K562 (cell line): ENCODE results near the gene KMT5B. TPM values are rescaled to one million over a fixed set of nuclear protein-coding genes. Genes with fewer than 3 reads are reported as not detected.
A peak's percentile ranks its signal among the peaks of the same experiment; 100 is the strongest.

Experiments used
- ATAC-seq: fragments of 200-7000 bp; cut with Tn5 transposase; 3 replicates; pipeline ENCODE4 v1.9.1; 2020; ENCODE audit warnings: moderate library complexity
- BruUV-seq: library from RNA; stranded (reverse); fragments of 400-500 nt; replicated peaks from 2 replicates; lab custom pipeline; 2021; lab: Mats Ljungman, UMichigan
- CTCF ChIA-PET: fragments of 300-600 bp; formaldehyde crosslinking; extraction: SDS; loops from one replicate; lab custom pipeline; 2021; ENCODE audit warnings: low intra/inter-chr PET ratio; lab: Yijun Ruan, JAX
- POLR2A ChIA-PET: fragments of 300-600, 350-650 bp; sonication (Branson Sonifier 250); formaldehyde crosslinking; extraction: SDS; loops from one replicate; lab custom pipeline; 2021; ENCODE audit warnings: antibody characterized with exemption, inconsistent platforms; lab: Yijun Ruan, JAX
- DNase-seq, 4 experiments: peaks; one replicate each; pipeline versions ENCODE4 v3.0.0 to v3.0.0-alpha.2; 2011 to 2018; ENCODE audit warnings: low spot score in 3 of 4, mixed read lengths in 3 of 4; ENCODE audit errors: extremely low read depth in 1 of 4
- FAIRE-seq: peaks from 2 replicates; lab custom pipeline; 2011; peaks lifted over from hg19 to GRCh38; lab: Jason Lieb, UNC
- H2AFZ ChIP-seq: 2 replicates; pipeline ENCODE4 v1.6.0; 2011; ENCODE audit warnings: low read depth, low read length, control low read depth, inconsistent platforms
- H3K27ac ChIP-seq: fragments of 200-600 bp; 3 replicates; pipeline ENCODE4 v1.8.0; 2011; ENCODE audit warnings: low read depth, mild to moderate bottlenecking, control low read depth, inconsistent platforms, low read length, moderate library complexity, mixed read lengths; ENCODE audit errors: extremely low read depth
- H3K27me3 ChIP-seq, 2 experiments: fragments of 300-600 bp in 1 of 2; 2 replicates in 1 of 2; 3 replicates in 1 of 2; pipeline versions ENCODE4 v1.6.0 to v1.8.0; 2011; ENCODE audit warnings: inconsistent platforms in 2 of 2, low read length in 2 of 2, mild to moderate bottlenecking in 1 of 2, mixed read lengths in 1 of 2, moderate library complexity in 1 of 2; ENCODE audit not compliant: control insufficient read depth in 2 of 2, insufficient read depth in 2 of 2
- H3K36me3 ChIP-seq: fragments of 300-600 bp; 3 replicates; pipeline ENCODE4 v1.8.0; 2011; ENCODE audit warnings: mild to moderate bottlenecking, low read length, inconsistent platforms; ENCODE audit not compliant: control insufficient read depth, insufficient read depth
- H3K4me1 ChIP-seq, 2 experiments: fragments of 200-600 bp in 1 of 2; replicated peaks in 1 of 2; 2 replicates in 1 of 2; 3 replicates in 1 of 2; pipeline versions ENCODE4 v1.5.1 to v1.8.0; 2011; ENCODE audit warnings: inconsistent platforms in 2 of 2, low read length in 2 of 2, mild to moderate bottlenecking in 1 of 2, mixed read lengths in 1 of 2, moderate library complexity in 1 of 2; ENCODE audit not compliant: control insufficient read depth in 2 of 2, insufficient read depth in 2 of 2
- H3K4me2 ChIP-seq: 2 replicates; pipeline ENCODE4 v1.6.1; 2011; ENCODE audit warnings: low read length, control low read depth, inconsistent platforms, mixed read lengths; ENCODE audit not compliant: insufficient read depth
- H3K4me3 ChIP-seq: fragments of 200-600 bp; sonication (generic), shearing (Covaris generic); 2 replicates; pipeline ENCODE4 v1.5.1; 2016; ENCODE audit warnings: control low read depth, inconsistent platforms
- H3K79me2 ChIP-seq: fragments of 200-600 bp; 3 replicates; pipeline ENCODE4 v1.8.0; 2011; ENCODE audit warnings: low read length, inconsistent platforms; ENCODE audit not compliant: control insufficient read depth, insufficient read depth
- H3K9ac ChIP-seq, 2 experiments: 2 replicates each; pipeline versions ENCODE4 v1.6.0 to v1.6.1; 2011; ENCODE audit warnings: low read depth in 2 of 2, low read length in 2 of 2, control low read depth in 1 of 2, inconsistent platforms in 1 of 2, mild to moderate bottlenecking in 1 of 2, mixed read lengths in 1 of 2; ENCODE audit not compliant: insufficient read depth in 1 of 2
- H3K9me1 ChIP-seq: one replicate; pipeline ENCODE4 v1.6.0; 2011; ENCODE audit warnings: inconsistent platforms, mild to moderate bottlenecking, low read length, moderate library complexity; ENCODE audit not compliant: control insufficient read depth, insufficient read depth
- H3K9me3 ChIP-seq: replicated peaks from 2 replicates; pipeline ENCODE4 v1.5.1; 2011; ENCODE audit warnings: low read depth, low read length, inconsistent platforms; ENCODE audit not compliant: control insufficient read depth, insufficient read depth
- H4K20me1 ChIP-seq: replicated peaks from 2 replicates; pipeline ENCODE4 v1.6.1; 2011; ENCODE audit warnings: low read length, inconsistent platforms, mixed read lengths; ENCODE audit not compliant: control insufficient read depth, insufficient read depth
- C11orf30 ChIP-seq: fragments of 450-650 bp; IDR thresholded peaks from 2 replicates; pipeline ENCODE4 v1.6.1; 2016; ENCODE audit warnings: low read depth, mild to moderate bottlenecking
- CEBPB ChIP-seq: fragments of 450-650 bp; IDR thresholded peaks from 2 replicates; pipeline ENCODE4 v1.6.1; 2016; ENCODE audit warnings: missing genetic modification characterization, missing compliant biosample characterization
- CTBP1 ChIP-seq: fragments of 450-650 bp; IDR thresholded peaks from 2 replicates; pipeline ENCODE4 v1.6.1; 2016; ENCODE audit warnings: borderline replicate concordance
- EP400 ChIP-seq: fragments of 450-650 bp; IDR thresholded peaks from 2 replicates; pipeline ENCODE4 v1.6.1; 2017; ENCODE audit warnings: antibody characterized with exemption, mild to moderate bottlenecking, moderate library complexity
- ETS2 ChIP-seq: IDR thresholded peaks from 2 replicates; pipeline ENCODE4 v1.6.1; 2016; ENCODE audit warnings: borderline replicate concordance, missing genetic modification characterization, mild to moderate bottlenecking, moderate library complexity, missing compliant biosample characterization; ENCODE audit not compliant: poor library complexity, severe bottlenecking
- HNRNPLL ChIP-seq: fragments of 200-400 bp; formaldehyde crosslinking; IDR thresholded peaks from 2 replicates; pipeline ENCODE4 v1.6.1; 2017; ENCODE audit warnings: low read length, low read depth, mild to moderate bottlenecking; ENCODE audit not compliant: poor library complexity, severe bottlenecking
- MAFF ChIP-seq: IDR thresholded peaks from 2 replicates; pipeline ENCODE4 v1.6.1; 2012; ENCODE audit warnings: low read length, improper control_type of control experiment
- MAFG ChIP-seq: fragments of 450-650 bp; conservative IDR thresholded peaks from 2 replicates; pipeline ENCODE4 v1.6.1; 2016; ENCODE audit warnings: missing genetic modification characterization, missing compliant biosample characterization
- MAFK ChIP-seq: IDR thresholded peaks from 2 replicates; pipeline ENCODE4 v1.6.1; 2011; ENCODE audit warnings: low read length, improper control_type of control experiment
- NR3C1 ChIP-seq: sonication (generic); formaldehyde crosslinking; IDR thresholded peaks from 2 replicates; pipeline ENCODE4 v1.8.1; 2022; ENCODE audit warnings: missing genetic modification reagents
- RBM22 ChIP-seq: fragments of 200-400 bp; formaldehyde crosslinking; IDR thresholded peaks from 2 replicates; pipeline ENCODE4 v1.6.1; 2018; ENCODE audit warnings: low read length, low read depth; ENCODE audit not compliant: poor library complexity, severe bottlenecking
- SIN3B ChIP-seq: fragments of 450-650 bp; IDR thresholded peaks from 2 replicates; pipeline ENCODE4 v1.6.1; 2017; ENCODE audit warnings: low read depth, mild to moderate bottlenecking, moderate library complexity
- ZBTB7A ChIP-seq: IDR thresholded peaks from 2 replicates; pipeline ENCODE4 v1.6.1; 2011; ENCODE audit warnings: low read depth, mild to moderate bottlenecking, low read length, moderate library complexity, borderline replicate concordance; ENCODE audit not compliant: control insufficient read depth
- ZNF316 ChIP-seq: fragments of 450-650 bp; IDR thresholded peaks from 2 replicates; pipeline ENCODE4 v1.6.1; 2016
- ZNF780A ChIP-seq: fragments of 250-450 bp; sonication (Bioruptor Pico); IDR thresholded peaks from 2 replicates; pipeline ENCODE4 v1.5.0; 2021; ENCODE audit warnings: mild to moderate bottlenecking
- WGBS: fragments of 100-300 bp; shearing (Covaris generic); methylation state at CpG from one replicate; pipeline ENCODE4 v1.1.6; 2016; ENCODE audit warnings: low coverage, mixed read lengths; ENCODE audit not compliant: insufficient coverage; ENCODE audit errors: missing lambda C conversion rate; 5-methylcytosine and 5-hydroxymethylcytosine counted together
- in situ Hi-C: fragments of 300-500 bp; cut with MboI; formaldehyde crosslinking; loops from 4 replicates; pipeline ENCODE4 v1.15.0; 2018; ENCODE audit warnings: inconsistent platforms, mixed read lengths
- intact Hi-C: fragments of 100-400 bp; cut with micrococcal nuclease; formaldehyde crosslinking; loops from 2 replicates; pipeline ENCODE4 v1.14.2; 2022
- polyA plus RNA-seq, 8 experiments: library from polyadenylated mRNA; depleted of rRNA in 4 of 8; stranded (reverse) in 5 of 8; unstranded in 3 of 8; fragments of >200 nt; fragmentation: Nextera tagmentation in 2 of 8; fragmentation: Illumina TruSeq in 1 of 8; extraction: Ambion mirVana in 2 of 8; extraction: Trizol in 1 of 8; gene quantifications; 2 replicates each; pipeline versions ENCODE4 v1.2.1 to v1.2.3, GENCODE V29; 2011 to 2014; ENCODE audit warnings: inconsistent platforms in 1 of 8, missing spikeins in 1 of 8
- total RNA-seq, 7 experiments: library from RNA; depleted of rRNA in 6 of 7; stranded (reverse); fragments of >200 nt in 6 of 7; fragmentation: Illumina TruSeq in 2 of 7; extraction: Trizol in 2 of 7; gene quantifications; 2 replicates each; pipeline versions ENCODE4 v1.2.1 to v1.2.3, GENCODE V29; 2011 to 2021; ENCODE audit warnings: low replicate concordance in 1 of 7
- TF ChIP-seq, protein P1 (sequence below): fragments of 250-450 bp; sonication (Bioruptor Pico); IDR thresholded peaks from 2 replicates; pipeline ENCODE4 v1.5.0; 2021

Gene KMT5B
- total and polyA plus RNA-seq, 9 of the 15 experiments (the other 6 are each of a cell fraction or from before 2014, with no cell fraction given) = 7.3 to 27.3 (median 20.9) TPM

DNA sequence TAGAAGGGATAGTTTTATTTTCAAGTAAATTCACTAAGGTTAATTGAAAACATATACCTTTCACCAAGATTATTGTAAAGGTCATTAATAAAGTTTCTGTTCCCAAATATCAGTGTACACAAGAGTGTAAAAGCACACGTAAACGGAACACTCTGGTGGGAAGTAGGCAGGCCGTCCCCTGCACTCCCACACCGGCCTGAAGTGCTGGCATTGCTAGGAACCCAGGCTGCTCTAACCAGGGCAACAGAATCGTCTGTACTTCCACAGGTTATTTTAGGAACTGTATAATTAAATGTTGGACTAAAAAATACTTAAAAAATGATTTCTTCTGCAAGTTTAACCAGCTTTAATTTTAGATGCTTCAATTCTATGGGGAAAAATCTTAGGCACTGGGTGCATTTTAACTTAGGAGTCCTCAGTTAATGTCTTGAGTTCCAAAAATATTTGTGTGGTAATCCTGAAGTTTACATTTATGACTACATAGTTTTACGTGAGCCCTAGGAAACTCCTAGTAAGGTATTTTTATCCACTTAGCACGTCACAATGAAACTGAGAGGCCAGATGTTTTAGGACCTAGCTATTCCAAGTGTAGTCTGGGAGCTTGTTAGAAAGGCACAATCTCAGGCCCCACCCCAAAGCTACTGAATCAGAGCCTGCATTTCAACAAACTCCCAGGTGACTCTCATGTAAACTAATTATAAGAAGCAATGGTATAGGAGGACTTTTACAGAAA, 31.2 kb downstream of the KMT5B start (continued):
- TF ChIP-seq, protein P1, sequence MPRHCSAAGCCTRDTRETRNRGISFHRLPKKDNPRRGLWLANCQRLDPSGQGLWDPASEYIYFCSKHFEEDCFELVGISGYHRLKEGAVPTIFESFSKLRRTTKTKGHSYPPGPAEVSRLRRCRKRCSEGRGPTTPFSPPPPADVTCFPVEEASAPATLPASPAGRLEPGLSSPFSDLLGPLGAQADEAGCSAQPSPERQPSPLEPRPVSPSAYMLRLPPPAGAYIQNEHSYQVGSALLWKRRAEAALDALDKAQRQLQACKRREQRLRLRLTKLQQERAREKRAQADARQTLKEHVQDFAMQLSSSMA (CRISPR knock-in tag) = no peak
- TF ChIP-seq ETS2 (tag) (no peak), HNRNPLL (no peak), ZBTB7A (no peak), SIN3B (no peak), RBM22 (no peak), EP400 (no peak)

- FAIRE-seq = no peak
- POLR2A ChIA-PET = interaction anchor here (0.8 kb wide), 1 partner anchor 12 kb away, joined by 4 read pairs; no protein-coding TSS in a partner anchor
- no peak overlapping the region for H3K9ac ChIP-seq
- no peak for ATAC-seq
- no peaks in the 10 kb centered on the region for H3K4me1 ChIP-seq
- H3K9me3 ChIP-seq = no peaks in the 10 kb centered on the region
- CTCF ChIA-PET = no interaction called here
- no peak overlapping the region for H3K4me2 ChIP-seq
- no peaks in the 10 kb centered on the region for H4K20me1 ChIP-seq
- H3K27me3 ChIP-seq = no peaks in the 10 kb centered on the region
- H3K79me2 ChIP-seq = no peaks in the 10 kb centered on the region
- no peak overlapping the region for H3K4me3 ChIP-seq
- TF ChIP-seq MAFF = peak; percentile 88
- no peak for TF ChIP-seq CTBP1
- TF ChIP-seq NR3C1 (CRISPR knock-in tag) = no peak
- peak; percentile 84 for TF ChIP-seq MAFK
- peak; percentile 88 for TF ChIP-seq C11orf30
- TF ChIP-seq ZNF780A = no peak
- TF ChIP-seq MAFG = peak; percentile 80
- no peak for TF ChIP-seq CEBPB
- TF ChIP-seq ZNF316 = peak; percentile 94
- in situ Hi-C loops (no loop called here), intact Hi-C loops (no loop called here)
- no peak overlapping the region for H2AFZ ChIP-seq
- WGBS = 92% methylated on average over 2 of the region's 2 CpGs
- DNase-seq = no peak
- BruUV-seq = no TSS peak
- no peak overlapping the region for H3K27ac ChIP-seq
- no peaks in the 10 kb centered on the region for H3K9me1 ChIP-seq
- H3K36me3 ChIP-seq = peaks cover 39% of the 10 kb centered on the region
These were observed 33.2 kb downstream of the KMT5B start for GRCh38 chr11:68179847-68180246.
